SK-N-SH treated with all-trans-retinoic acid at 6 μM for 48 hours (cell line): ENCODE data around the gene MON2.
"Not testable (repeated sequence)": the region's sequence is repeated elsewhere in the genome, so short reads cannot be mapped to it uniquely, and the experiment has no call there.

Experiments used
- ATAC-seq: fragments of 200-7000 bp; cut with Tn5 transposase; 3 replicates; pipeline ENCODE4 v1.9.1; 2020; ENCODE audit warnings: mild to moderate bottlenecking, moderate library complexity
- ARNTL ChIP-seq: fragments of 450-650 bp; formaldehyde crosslinking; IDR thresholded peaks from 2 replicates; pipeline ENCODE4 v1.5.0; 2020; ENCODE audit warnings: low read depth, mild to moderate bottlenecking, moderate library complexity, borderline replicate concordance
- BACH2 ChIP-seq: fragments of 250-450 bp; sonication (Bioruptor Pico); IDR thresholded peaks from 2 replicates; pipeline ENCODE4 v1.9.0; 2021; ENCODE audit warnings: mild to moderate bottlenecking, borderline replicate concordance
- CSDC2 ChIP-seq: fragments of 250-450 bp; sonication (Bioruptor Pico); IDR thresholded peaks from 2 replicates; pipeline ENCODE4 v1.5.0; 2020; ENCODE audit warnings: mild to moderate bottlenecking, moderate library complexity
- CSRNP3 ChIP-seq: fragments of 250-450 bp; sonication (Bioruptor Pico); IDR thresholded peaks from 2 replicates; pipeline ENCODE4 v1.5.1; 2021; ENCODE audit warnings: mild to moderate bottlenecking, moderate library complexity
- ESRRG ChIP-seq: fragments of 250-450 bp; sonication (Bioruptor Pico); IDR thresholded peaks from 2 replicates; pipeline ENCODE4 v1.6.1; 2021; ENCODE audit warnings: mild to moderate bottlenecking
- GLIS3 ChIP-seq: fragments of 250-450 bp; sonication (Bioruptor Pico); IDR thresholded peaks from 2 replicates; pipeline ENCODE4 v1.5.0; 2020; ENCODE audit warnings: mild to moderate bottlenecking, moderate library complexity
- OSR1 ChIP-seq: fragments of 250-450 bp; sonication (Bioruptor Pico); IDR thresholded peaks from 2 replicates; pipeline ENCODE4 v1.8.0; 2022; ENCODE audit warnings: moderate library complexity, mild to moderate bottlenecking, inconsistent platforms
- PATZ1 ChIP-seq: fragments of 250-450 bp; sonication (Bioruptor Pico); IDR thresholded peaks from 2 replicates; pipeline ENCODE4 v1.8.0; 2020; ENCODE audit warnings: mild to moderate bottlenecking, moderate library complexity, borderline replicate concordance
- POU6F1 ChIP-seq: fragments of 250-450 bp; sonication (Bioruptor Pico); IDR thresholded peaks from 2 replicates; pipeline ENCODE4 v1.8.0; 2021; ENCODE audit warnings: low read depth, mild to moderate bottlenecking, moderate library complexity, borderline replicate concordance
- PPARA ChIP-seq: fragments of 250-450 bp; sonication (Bioruptor Pico); IDR thresholded peaks from 2 replicates; pipeline ENCODE4 v1.5.0; 2020; ENCODE audit warnings: mild to moderate bottlenecking, borderline replicate concordance
- RARB ChIP-seq: fragments of 250-450 bp; sonication (Bioruptor Pico); IDR thresholded peaks from 2 replicates; pipeline ENCODE4 v1.8.0; 2021; ENCODE audit warnings: mild to moderate bottlenecking, moderate library complexity
- SNAI2 ChIP-seq: fragments of 250-450 bp; sonication (Bioruptor Pico); IDR thresholded peaks from 2 replicates; pipeline ENCODE4 v1.5.0; 2020; ENCODE audit warnings: mild to moderate bottlenecking, moderate library complexity
- TCF4 ChIP-seq: fragments of 250-450 bp; sonication (Bioruptor Pico); IDR thresholded peaks from 2 replicates; pipeline ENCODE4 v1.8.0; 2021; ENCODE audit warnings: mild to moderate bottlenecking, moderate library complexity, borderline replicate concordance
- ZC3H10 ChIP-seq: fragments of 250-450 bp; sonication (Bioruptor Pico); IDR thresholded peaks from 2 replicates; pipeline ENCODE4 v1.5.1; 2021; ENCODE audit warnings: mild to moderate bottlenecking, moderate library complexity
- ZFP3 ChIP-seq: fragments of 250-450 bp; sonication (Bioruptor Pico); IDR thresholded peaks from 2 replicates; pipeline ENCODE4 v1.5.0; 2020; ENCODE audit warnings: mild to moderate bottlenecking, moderate library complexity
- ZFP30 ChIP-seq: fragments of 450-650 bp; formaldehyde crosslinking; IDR thresholded peaks from 2 replicates; pipeline ENCODE4 v1.5.0; 2022; ENCODE audit warnings: mild to moderate bottlenecking, moderate library complexity
- ZNF70 ChIP-seq: fragments of 450-650 bp; formaldehyde crosslinking; IDR thresholded peaks from 2 replicates; pipeline ENCODE4 v1.5.0; 2020; ENCODE audit warnings: mild to moderate bottlenecking, moderate library complexity
- ZNF8 ChIP-seq: fragments of 450-650 bp; formaldehyde crosslinking; IDR thresholded peaks from 2 replicates; pipeline ENCODE4 v1.5.0; 2020; ENCODE audit warnings: mild to moderate bottlenecking, moderate library complexity
- TF ChIP-seq, protein P1 (sequence below): fragments of 250-450 bp; sonication (Bioruptor Pico); IDR thresholded peaks from 2 replicates; pipeline ENCODE4 v1.5.1; 2020; ENCODE audit warnings: low read depth, mild to moderate bottlenecking, moderate library complexity
- TF ChIP-seq, protein P2 (sequence below): fragments of 250-450 bp; sonication (Bioruptor Pico); IDR thresholded peaks from 2 replicates; pipeline ENCODE4 v1.5.0; 2020; ENCODE audit warnings: mild to moderate bottlenecking, moderate library complexity

Gene MON2

GRCh38 chr12:62448436-62448835 lies 18.2 kb upstream of the MON2 start:
- ATAC-seq, result no peak
- TF ChIP-seq ZFP30 (CRISPR knock-in tag) (no peak), RARB (CRISPR knock-in tag) (no peak), OSR1 (CRISPR knock-in tag) (no peak), ZC3H10 (CRISPR knock-in tag) (no peak), ARNTL (CRISPR knock-in tag) (no peak), SNAI2 (no peak), ESRRG (no peak), PATZ1 (no peak), ZFP3 (CRISPR knock-in tag) (no peak), CSDC2 (no peak), CSRNP3 (CRISPR knock-in tag) (no peak), POU6F1 (no peak), BACH2 (CRISPR knock-in tag) (no peak), PPARA (no peak), TCF4 (CRISPR knock-in tag) (no peak), GLIS3 (CRISPR knock-in tag) (no peak)
- TF ChIP-seq, protein P1, sequence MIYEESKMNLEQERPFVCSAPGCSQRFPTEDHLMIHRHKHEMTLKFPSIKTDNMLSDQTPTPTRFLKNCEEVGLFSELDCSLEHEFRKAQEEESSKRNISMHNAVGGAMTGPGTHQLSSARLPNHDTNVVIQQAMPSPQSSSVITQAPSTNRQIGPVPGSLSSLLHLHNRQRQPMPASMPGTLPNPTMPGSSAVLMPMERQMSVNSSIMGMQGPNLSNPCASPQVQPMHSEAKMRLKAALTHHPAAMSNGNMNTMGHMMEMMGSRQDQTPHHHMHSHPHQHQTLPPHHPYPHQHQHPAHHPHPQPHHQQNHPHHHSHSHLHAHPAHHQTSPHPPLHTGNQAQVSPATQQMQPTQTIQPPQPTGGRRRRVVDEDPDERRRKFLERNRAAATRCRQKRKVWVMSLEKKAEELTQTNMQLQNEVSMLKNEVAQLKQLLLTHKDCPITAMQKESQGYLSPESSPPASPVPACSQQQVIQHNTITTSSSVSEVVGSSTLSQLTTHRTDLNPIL (CRISPR knock-in tag), result no peak
- TF ChIP-seq, protein P2, sequence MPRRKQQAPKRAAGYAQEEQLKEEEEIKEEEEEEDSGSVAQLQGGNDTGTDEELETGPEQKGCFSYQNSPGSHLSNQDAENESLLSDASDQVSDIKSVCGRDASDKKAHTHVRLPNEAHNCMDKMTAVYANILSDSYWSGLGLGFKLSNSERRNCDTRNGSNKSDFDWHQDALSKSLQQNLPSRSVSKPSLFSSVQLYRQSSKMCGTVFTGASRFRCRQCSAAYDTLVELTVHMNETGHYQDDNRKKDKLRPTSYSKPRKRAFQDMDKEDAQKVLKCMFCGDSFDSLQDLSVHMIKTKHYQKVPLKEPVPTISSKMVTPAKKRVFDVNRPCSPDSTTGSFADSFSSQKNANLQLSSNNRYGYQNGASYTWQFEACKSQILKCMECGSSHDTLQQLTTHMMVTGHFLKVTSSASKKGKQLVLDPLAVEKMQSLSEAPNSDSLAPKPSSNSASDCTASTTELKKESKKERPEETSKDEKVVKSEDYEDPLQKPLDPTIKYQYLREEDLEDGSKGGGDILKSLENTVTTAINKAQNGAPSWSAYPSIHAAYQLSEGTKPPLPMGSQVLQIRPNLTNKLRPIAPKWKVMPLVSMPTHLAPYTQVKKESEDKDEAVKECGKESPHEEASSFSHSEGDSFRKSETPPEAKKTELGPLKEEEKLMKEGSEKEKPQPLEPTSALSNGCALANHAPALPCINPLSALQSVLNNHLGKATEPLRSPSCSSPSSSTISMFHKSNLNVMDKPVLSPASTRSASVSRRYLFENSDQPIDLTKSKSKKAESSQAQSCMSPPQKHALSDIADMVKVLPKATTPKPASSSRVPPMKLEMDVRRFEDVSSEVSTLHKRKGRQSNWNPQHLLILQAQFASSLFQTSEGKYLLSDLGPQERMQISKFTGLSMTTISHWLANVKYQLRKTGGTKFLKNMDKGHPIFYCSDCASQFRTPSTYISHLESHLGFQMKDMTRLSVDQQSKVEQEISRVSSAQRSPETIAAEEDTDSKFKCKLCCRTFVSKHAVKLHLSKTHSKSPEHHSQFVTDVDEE (CRISPR knock-in tag), result no peak

- ATAC-seq, result not testable (repeated sequence)
These were observed 11.2 kb upstream of the MON2 start for GRCh38 chr12:62455429-62455828.

GRCh38 chr12:62458626-62459025 lies 8.0 kb upstream of the MON2 start:
- TF ChIP-seq OSR1 (CRISPR knock-in tag) (no peak), ZNF70 (CRISPR knock-in tag) (no peak), ZC3H10 (CRISPR knock-in tag) (no peak), PPARA (no peak), ZFP30 (CRISPR knock-in tag) (no peak), ZNF8 (CRISPR knock-in tag) (no peak), RARB (CRISPR knock-in tag) (no peak)
- TF ChIP-seq, protein P2 (CRISPR knock-in tag), result no peak
- TF ChIP-seq, protein P1 (CRISPR knock-in tag), result no peak
- ATAC-seq, result no peak
